Fibroblast of lung (primary cell): ENCODE data around the gene RCSD1. TPM values are rescaled to one million over a fixed set of nuclear protein-coding genes. Genes with fewer than 3 reads are reported as not detected.

Experiments used
- DNase-seq, 2 donors: peaks; one replicate each; pipeline versions ENCODE4 v3.0.0 to v3.0.0-alpha.2; 2010; ENCODE audit warnings: low read depth in 2 of 2
- H2AFZ ChIP-seq: 2 replicates; pipeline ENCODE4 v1.5.1; 2012; ENCODE audit warnings: low read length, control low read depth, inconsistent platforms
- H3K27ac ChIP-seq: 2 replicates; pipeline ENCODE4 v1.5.1; 2011; ENCODE audit warnings: low read length, control low read depth; ENCODE audit not compliant: insufficient read depth
- H3K27me3 ChIP-seq: 2 replicates; pipeline ENCODE4 v1.5.1; 2011; ENCODE audit warnings: mild to moderate bottlenecking, low read length; ENCODE audit not compliant: control insufficient read depth, insufficient read depth
- H3K36me3 ChIP-seq: 2 replicates; pipeline ENCODE4 v1.5.1; 2011; ENCODE audit warnings: low read length; ENCODE audit not compliant: control insufficient read depth, insufficient read depth
- H3K4me1 ChIP-seq: 2 replicates; pipeline ENCODE4 v1.5.1; 2011; ENCODE audit warnings: low read length; ENCODE audit not compliant: control insufficient read depth, insufficient read depth; ENCODE audit errors: extremely low read depth
- H3K4me2 ChIP-seq: 2 replicates; pipeline ENCODE4 v1.5.1; 2011; ENCODE audit warnings: low read length, control low read depth; ENCODE audit not compliant: insufficient read depth; ENCODE audit errors: extremely low read depth
- H3K4me3 ChIP-seq, 4 experiments: fragments of 200-600 bp in 1 of 4; sonication (generic) in 1 of 4; replicated peaks in 1 of 4; 2 replicates each; pipeline ENCODE4 v1.5.1; 2011 to 2016; ENCODE audit warnings: low read length in 4 of 4, low read depth in 3 of 4, mild to moderate bottlenecking in 3 of 4, control low read depth in 2 of 4, inconsistent platforms in 1 of 4, mixed read lengths in 1 of 4; ENCODE audit not compliant: insufficient read depth in 1 of 4; ENCODE audit errors: control extremely low read depth in 1 of 4
- H3K79me2 ChIP-seq: 2 replicates; pipeline ENCODE4 v1.5.1; 2012; ENCODE audit warnings: mild to moderate bottlenecking, low read length, inconsistent platforms; ENCODE audit not compliant: control insufficient read depth, insufficient read depth
- H3K9ac ChIP-seq: 2 replicates; pipeline ENCODE4 v1.5.1; 2011; ENCODE audit warnings: mild to moderate bottlenecking, low read length, control low read depth; ENCODE audit not compliant: insufficient read depth
- H3K9me3 ChIP-seq: 2 replicates; pipeline ENCODE4 v1.5.1; 2012; ENCODE audit warnings: low read depth, low read length; ENCODE audit not compliant: control insufficient read depth, insufficient read depth
- H4K20me1 ChIP-seq: 2 replicates; pipeline ENCODE4 v1.5.1; 2011; ENCODE audit warnings: low read length; ENCODE audit not compliant: control insufficient read depth, insufficient read depth; ENCODE audit errors: extremely low read depth
- EZH2 ChIP-seq: IDR thresholded peaks from 2 replicates; pipeline ENCODE4 v1.5.1; 2012; ENCODE audit warnings: low read length, control low read depth, mild to moderate bottlenecking; ENCODE audit errors: missing control alignments
- polyA plus RNA-seq, 2 donors: library from polyadenylated mRNA; depleted of rRNA in 1 of 2; stranded (reverse) in 1 of 2; unstranded in 1 of 2; fragments of >200 nt; gene quantifications; 2 replicates each; pipeline ENCODE4 v1.2.1, GENCODE V29; 2011 to 2012; ENCODE audit warnings: missing spikeins in 1 of 2
- total RNA-seq: library from RNA; depleted of rRNA; stranded (reverse); fragments of >200 nt; gene quantifications from 2 replicates; pipeline ENCODE4 v1.2.1, GENCODE V29; 2014
- TF ChIP-seq, protein P1 (sequence below), 2 donors: IDR thresholded peaks in 1 of 2; conservative IDR thresholded peaks in 1 of 2; 1 replicate in 1 of 2; 2 replicates in 1 of 2; pipeline ENCODE4 v1.5.1; 2011 to 2012; ENCODE audit warnings: low read length in 2 of 2, control low read depth in 1 of 2, inconsistent platforms in 1 of 2, low read depth in 1 of 2, mild to moderate bottlenecking in 1 of 2

RCSD1 gene
- total and polyA plus RNA-seq, 2 donors (not counting 1 experiment from before 2014, with no cell fraction given), result under 0.01 to 4.1 TPM

DNA sequence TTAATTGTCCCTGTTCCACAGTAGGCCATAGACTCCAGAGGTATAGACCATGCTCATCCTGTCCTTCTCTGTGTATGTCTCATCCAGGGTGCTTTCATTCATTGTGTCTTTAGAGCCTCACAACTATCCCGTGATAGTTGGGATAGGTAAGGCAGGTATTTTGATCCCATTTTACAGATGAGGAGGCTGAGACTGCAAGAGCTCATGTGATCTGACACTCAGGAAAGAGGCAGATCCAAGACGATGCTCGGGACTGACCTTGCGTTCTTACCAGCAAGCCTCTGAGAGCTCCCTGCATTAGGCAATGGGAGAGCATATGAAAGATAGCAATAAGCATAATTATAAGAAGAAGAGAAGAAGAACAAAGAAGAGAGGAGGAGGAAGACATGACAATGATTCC is 42.8 kb downstream of the RCSD1 start:
- no peak overlapping the region for H3K27ac ChIP-seq
- no peaks in the 10 kb centered on the region for H3K4me1 ChIP-seq
- no peak overlapping the region for H3K9ac ChIP-seq
- no peak overlapping the region for H3K4me3 ChIP-seq
- H3K27me3 ChIP-seq, result peaks cover 6% of the 10 kb centered on the region
- no peaks in the 10 kb centered on the region for H3K79me2 ChIP-seq
- no peaks in the 10 kb centered on the region for H3K9me3 ChIP-seq
- H2AFZ ChIP-seq, result no peak overlapping the region
- no peaks in the 10 kb centered on the region for H3K36me3 ChIP-seq
- no peak overlapping the region for H3K4me2 ChIP-seq
- H4K20me1 ChIP-seq, result no peaks in the 10 kb centered on the region
- TF ChIP-seq, protein P1, sequence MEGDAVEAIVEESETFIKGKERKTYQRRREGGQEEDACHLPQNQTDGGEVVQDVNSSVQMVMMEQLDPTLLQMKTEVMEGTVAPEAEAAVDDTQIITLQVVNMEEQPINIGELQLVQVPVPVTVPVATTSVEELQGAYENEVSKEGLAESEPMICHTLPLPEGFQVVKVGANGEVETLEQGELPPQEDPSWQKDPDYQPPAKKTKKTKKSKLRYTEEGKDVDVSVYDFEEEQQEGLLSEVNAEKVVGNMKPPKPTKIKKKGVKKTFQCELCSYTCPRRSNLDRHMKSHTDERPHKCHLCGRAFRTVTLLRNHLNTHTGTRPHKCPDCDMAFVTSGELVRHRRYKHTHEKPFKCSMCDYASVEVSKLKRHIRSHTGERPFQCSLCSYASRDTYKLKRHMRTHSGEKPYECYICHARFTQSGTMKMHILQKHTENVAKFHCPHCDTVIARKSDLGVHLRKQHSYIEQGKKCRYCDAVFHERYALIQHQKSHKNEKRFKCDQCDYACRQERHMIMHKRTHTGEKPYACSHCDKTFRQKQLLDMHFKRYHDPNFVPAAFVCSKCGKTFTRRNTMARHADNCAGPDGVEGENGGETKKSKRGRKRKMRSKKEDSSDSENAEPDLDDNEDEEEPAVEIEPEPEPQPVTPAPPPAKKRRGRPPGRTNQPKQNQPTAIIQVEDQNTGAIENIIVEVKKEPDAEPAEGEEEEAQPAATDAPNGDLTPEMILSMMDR (conservative IDR thresholded peaks at IDR 0.05 in 1 of 2, IDR thresholded peaks at IDR 0.05 in 1 of 2; ENCODE audit: low read depth in 1 of 2, low read length in 2 of 2), result no peak
- TF ChIP-seq EZH2, result no peak
- no peak for DNase-seq

DNA sequence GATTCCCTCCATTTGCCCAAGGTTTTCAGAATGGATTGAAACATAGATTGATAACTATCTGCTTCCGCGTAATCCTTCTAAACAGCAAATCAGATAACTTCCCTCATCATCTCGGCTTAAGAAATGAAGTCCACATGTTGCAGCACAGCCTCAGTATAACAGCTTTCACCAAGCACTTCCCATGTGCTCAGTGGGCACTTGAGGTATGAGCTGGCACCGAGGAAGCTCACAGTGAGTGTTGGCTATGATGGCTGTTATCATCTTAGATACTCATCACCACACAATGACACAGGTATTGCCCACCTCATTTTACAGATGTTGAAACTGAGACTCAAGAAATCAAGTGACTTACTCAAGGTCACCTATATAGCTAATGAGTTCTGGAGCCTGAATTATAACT is 43.2 kb downstream of the RCSD1 start:
- no peaks in the 10 kb centered on the region for H3K4me1 ChIP-seq
- TF ChIP-seq, protein P1 (conservative IDR thresholded peaks at IDR 0.05 in 1 of 2, IDR thresholded peaks at IDR 0.05 in 1 of 2; ENCODE audit: low read depth in 1 of 2, low read length in 2 of 2), result no peak
- TF ChIP-seq EZH2, result no peak
- peaks cover 6% of the 10 kb centered on the region for H3K27me3 ChIP-seq
- H3K4me2 ChIP-seq, result no peak overlapping the region
- no peaks in the 10 kb centered on the region for H3K36me3 ChIP-seq
- H3K27ac ChIP-seq, result no peak overlapping the region
- no peaks in the 10 kb centered on the region for H3K9me3 ChIP-seq
- no peaks in the 10 kb centered on the region for H4K20me1 ChIP-seq
- H3K4me3 ChIP-seq, result no peak overlapping the region
- H2AFZ ChIP-seq, result no peak overlapping the region
- no peak for DNase-seq
- H3K9ac ChIP-seq, result no peak overlapping the region
- no peaks in the 10 kb centered on the region for H3K79me2 ChIP-seq

DNA sequence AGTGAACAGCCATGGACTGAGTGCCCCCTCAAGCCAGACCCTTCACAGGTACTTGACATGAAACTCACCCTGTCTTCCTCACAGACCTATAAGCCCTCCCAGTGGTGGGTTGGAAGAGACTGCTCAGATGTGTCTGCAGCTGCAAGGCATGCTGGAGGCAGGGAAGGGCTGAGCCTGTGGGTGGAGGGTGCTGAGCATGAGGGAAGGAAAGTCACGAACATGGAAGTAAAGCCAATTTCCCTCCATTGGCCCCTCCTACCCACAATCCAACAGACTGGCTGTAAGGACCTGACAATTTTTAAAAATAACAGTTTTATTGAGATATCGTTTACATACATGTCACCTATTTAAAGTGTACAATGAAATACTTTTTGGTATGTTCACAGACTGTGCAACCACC is 44.1 kb downstream of the RCSD1 start:
- Histone ChIP-seq H4K20me1 (no peaks in the 10 kb centered on the region), H3K4me2 (no peak overlapping the region), H3K9ac (no peak overlapping the region), H3K79me2 (no peaks in the 10 kb centered on the region), H3K4me3 (no peak overlapping the region), H3K27me3 (peaks cover 10% of the 10 kb centered on the region), H3K27ac (no peak overlapping the region), H3K36me3 (no peaks in the 10 kb centered on the region), H3K9me3 (no peaks in the 10 kb centered on the region), H3K4me1 (no peaks in the 10 kb centered on the region), H2AFZ (no peak overlapping the region)
- DNase-seq, result no peak
- TF ChIP-seq, protein P1 (conservative IDR thresholded peaks at IDR 0.05 in 1 of 2, IDR thresholded peaks at IDR 0.05 in 1 of 2; ENCODE audit: low read depth in 1 of 2, low read length in 2 of 2), result no peak
- TF ChIP-seq EZH2, result no peak
